HG03108 (cell line): ENCODE measurements around the gene TAT.

ENCODE experiments used
- ATAC-seq: cut with Tn5 transposase; IDR thresholded peaks from one replicate; pipeline ENCODE4 v1.9.1; 2021; ENCODE audit warnings: moderate library complexity; ENCODE audit not compliant: unreplicated experiment

The TAT gene

DNA sequence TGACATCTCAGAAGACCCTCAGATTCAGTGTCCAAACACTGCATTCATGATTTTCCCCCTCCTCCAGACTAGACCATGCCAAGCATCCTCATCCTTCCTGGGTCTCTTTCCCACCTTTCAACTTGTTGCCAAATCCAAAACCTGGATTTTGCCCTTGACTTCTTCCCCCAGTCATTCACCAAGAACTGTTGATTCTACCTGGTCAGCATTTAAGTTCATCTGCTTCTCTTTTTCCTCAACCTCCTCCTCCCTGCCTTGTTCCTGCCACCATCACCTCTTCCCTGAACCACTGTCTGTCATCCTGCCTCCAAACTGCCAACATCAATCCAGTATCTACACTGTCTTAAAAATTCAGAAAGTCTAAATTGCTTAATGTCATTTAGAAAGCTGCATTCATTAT lies 29.7 kb downstream of the TAT start:
- no peak for ATAC-seq

DNA sequence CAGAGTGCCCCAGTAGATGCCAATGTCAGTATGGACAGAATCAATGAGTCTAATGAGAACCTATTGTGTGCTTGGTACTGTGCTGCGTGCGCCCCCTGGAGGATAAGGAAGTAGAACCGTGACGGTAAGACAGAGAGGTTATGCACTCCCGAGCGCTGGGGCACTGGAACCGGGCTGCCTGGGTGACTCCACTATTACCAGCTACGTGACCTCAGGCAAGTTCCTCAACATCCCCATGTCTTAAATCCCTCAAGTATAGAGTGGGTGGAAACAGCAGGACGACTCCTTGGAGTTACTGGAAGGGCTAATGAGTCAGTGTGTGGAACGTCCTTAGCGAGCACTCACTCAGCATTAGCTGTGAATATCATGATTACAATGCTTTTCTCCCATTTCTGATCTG lies 34.5 kb downstream of the TAT start:
- ATAC-seq: no peak

DNA sequence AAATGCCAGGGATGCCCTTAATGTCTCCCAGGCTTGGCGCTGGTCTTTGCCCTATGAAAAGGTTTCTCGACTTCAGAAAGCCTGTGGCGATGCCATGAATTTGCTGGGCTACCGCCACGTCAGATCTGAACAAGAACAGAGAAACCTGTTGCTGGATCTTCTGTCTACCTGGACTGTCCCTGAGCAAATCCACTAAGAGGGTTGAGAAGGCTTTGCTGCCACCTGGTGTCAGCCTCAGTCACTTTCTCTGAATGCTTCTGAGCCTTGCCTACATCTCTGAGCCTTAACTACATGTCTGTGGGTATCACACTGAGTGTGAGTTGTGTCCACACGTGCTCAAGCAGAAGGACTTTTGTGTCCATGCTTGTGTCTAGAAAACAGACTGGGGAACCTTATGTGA lies 39.2 kb downstream of the TAT start:
- ATAC-seq: peak; percentile 58

DNA sequence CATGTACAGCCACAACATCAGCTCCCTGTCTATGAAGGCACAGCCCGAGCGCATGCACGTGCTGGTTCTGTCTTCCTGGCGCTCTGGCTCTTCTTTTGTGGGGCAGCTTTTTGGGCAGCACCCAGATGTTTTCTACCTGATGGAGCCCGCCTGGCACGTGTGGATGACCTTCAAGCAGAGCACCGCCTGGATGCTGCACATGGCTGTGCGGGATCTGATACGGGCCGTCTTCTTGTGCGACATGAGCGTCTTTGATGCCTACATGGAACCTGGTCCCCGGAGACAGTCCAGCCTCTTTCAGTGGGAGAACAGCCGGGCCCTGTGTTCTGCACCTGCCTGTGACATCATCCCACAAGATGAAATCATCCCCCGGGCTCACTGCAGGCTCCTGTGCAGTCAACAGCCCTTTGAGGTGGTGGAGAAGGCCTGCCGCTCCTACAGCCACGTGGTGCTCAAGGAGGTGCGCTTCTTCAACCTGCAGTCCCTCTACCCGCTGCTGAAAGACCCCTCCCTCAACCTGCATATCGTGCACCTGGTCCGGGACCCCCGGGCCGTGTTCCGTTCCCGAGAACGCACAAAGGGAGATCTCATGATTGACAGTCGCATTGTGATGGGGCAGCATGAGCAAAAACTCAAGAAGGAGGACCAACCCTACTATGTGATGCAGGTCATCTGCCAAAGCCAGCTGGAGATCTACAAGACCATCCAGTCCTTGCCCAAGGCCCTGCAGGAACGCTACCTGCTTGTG lies 40.0 kb downstream of the TAT start:
- no peak for ATAC-seq

DNA sequence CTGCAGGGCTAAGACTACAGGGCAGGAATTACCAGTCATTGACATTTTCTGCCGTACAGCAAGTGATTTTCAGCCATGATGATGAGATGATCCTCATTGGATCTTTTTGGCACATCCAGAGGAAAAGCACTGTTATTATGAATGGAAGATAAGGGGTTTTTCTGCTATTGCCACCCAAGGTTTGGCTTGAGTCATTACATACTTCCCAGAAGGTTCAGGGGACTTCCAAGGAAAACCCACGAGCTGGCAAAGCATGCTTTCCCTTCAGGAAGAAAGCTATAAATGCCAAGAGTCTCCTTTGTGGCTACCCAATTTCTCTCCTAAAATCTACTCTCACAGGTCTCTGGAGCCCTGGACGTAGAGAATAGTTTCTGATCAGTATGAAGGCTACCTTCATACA lies 44.5 kb downstream of the TAT start:
- no peak for ATAC-seq

DNA sequence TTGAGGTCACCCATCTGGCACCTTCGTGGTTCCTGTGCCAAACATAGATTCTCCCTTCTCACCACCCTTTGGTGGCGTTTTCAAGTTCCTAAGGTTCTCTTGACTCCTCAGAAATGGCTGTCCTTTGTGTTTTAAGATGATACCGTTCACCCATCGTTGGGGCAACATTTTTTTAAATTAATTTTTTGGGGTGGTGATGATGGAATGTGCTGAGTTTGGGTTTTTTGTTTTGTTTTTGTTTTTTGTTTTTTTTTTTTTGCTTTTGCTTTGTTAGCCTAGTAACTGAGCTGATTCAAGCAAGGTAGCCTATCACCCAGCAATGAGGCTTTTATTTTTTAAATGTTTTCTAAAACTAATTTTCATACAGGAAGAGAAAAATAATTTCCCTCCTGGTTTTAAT lies 48.0 kb downstream of the TAT start:
- ATAC-seq: no peak

DNA sequence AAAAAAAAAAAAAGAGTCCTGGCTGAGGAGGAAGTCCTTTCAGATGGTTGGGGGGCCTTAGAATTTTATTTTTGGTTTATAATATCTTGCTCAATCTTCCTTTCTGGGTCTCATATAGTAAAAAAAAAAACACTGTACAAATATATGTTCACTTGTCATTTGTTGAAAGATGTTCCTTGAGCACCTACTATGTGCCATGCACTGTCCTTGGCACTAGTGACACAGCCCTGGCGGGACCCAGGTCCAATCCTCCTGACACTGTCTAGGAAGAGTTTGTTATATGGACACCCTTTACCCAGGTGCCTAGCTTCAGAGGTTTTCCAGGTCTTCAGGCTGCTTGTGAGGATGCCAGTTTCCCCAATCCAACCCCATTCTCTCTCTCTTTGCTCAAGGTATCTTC lies 48.6 kb downstream of the TAT start:
- ATAC-seq: no peak

DNA sequence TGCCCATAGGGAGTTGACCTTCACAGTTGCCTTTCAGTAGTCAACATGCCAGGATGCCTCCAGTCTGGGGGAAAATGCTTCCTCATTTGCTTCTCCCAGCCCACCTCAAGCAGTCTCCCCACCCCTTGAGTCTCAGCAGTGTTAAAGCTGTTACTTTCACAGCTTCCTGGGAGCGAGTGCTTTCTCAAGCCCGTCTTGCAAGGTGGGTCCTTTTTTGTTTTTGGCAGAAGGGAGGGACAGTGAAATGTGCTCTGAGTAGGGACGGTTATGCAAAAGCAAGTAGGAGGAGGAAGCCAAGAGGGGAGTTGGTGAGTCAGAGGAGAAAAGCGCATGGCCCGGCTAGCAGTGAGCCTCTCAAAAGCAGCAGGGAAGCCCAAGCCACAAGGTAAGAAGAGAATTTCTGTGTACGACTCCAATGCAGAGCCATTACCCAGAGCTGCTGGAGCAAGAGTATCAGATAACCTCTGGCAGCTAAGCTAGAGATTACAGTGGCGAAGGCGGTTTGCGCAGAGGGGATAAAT lies 50.7 kb downstream of the TAT start, which contains the start of gene CHST4:
Gene CHST4, plus strand, starts transcription at position 316 of the 521 bp plus-strand sequence. CDS start 10,252 bp downstream, outside the sequence.
- no peak for ATAC-seq

DNA sequence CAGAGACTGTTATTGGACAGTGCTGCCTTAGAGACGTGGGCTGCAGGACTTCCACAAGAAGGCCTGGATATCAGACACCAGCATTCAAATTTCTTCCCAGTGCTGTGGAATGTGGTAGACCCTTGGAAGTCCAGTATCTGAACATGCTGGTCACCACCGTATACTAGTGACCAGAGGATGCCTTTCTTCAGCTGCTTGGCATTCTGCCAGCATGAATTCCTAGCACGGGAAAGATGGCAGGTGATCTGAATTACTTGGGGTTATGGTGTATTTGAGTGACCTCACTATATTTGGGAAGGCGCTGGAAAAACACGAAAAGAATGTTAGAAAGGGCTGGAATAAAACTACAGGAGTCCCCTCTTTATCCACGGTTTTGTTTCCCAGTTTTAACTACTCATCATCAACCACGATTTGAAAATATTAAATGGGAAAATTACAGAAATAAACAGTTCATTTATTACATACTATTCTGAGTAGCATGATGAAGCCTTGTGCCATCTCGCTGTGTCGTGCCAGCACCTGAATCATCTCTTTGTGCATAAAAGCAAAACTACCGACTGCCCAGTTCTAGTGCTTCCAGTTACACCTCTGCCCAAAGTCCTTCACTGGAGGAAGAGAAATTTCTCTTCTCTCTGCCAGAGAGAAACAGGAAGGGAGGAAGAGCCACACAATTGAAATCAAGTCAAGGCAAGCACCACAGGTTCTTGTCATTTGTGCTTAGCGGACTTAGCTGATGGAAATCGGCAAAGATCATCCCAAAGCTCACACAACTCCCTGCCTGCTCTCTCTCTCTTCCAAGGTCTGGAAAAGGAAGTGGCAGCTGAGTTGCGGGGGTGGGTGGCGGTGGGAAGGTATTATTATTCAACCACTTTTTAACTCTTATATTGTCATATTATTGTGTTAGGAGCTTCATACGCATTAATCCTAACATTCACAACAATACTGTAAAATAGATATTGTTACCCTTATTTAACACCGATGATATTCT lies 52.0 kb downstream of the TAT start:
- ATAC-seq: no peak

DNA sequence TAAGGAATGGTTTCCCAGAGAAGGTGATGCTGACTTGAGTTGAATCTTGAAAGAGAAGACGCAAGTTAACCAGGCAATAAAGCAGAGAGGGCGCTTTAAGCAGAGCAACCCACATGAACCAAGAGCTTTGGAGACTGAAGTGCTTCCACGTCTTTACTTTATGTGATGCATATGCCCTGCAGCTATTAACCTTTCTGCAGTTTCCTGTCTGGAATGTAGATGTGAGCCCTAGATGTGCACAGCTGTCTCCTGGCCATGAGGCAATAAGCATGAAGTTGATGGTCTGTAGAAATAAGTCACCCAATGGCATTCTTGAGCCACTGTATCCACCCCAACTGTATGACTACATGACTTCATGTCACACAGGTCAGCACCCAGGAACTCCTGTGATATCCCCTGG lies 56.3 kb downstream of the TAT start:
- no peak for ATAC-seq
